HEK293 (cell line): ENCODE data around the gene NRIP3.

ENCODE experiments used
- CTCF ChIA-PET: fragments of 350-600 bp; formaldehyde crosslinking; extraction: SDS; loops from one replicate; lab custom pipeline; 2021; ENCODE audit warnings: antibody characterized with exemption; lab: Yijun Ruan, JAX
- POLR2A ChIA-PET: fragments of 300-600 bp; formaldehyde crosslinking; extraction: SDS; loops from one replicate; lab custom pipeline; 2020; ENCODE audit warnings: antibody characterized with exemption, inconsistent platforms; lab: Yijun Ruan, JAX
- H3K27ac ChIP-seq: fragments of 200-500 bp; sonication (Bioruptor generic); 2 replicates; pipeline ENCODE4 v1.5.1; 2014; ENCODE audit warnings: low read depth, low read length, control low read depth, inconsistent platforms; ENCODE audit errors: extremely low read depth
- H3K36me3 ChIP-seq, 2 experiments: fragments of 200-500 bp in 1 of 2; sonication (Bioruptor generic) in 1 of 2; 1 replicate in 1 of 2; 2 replicates in 1 of 2; pipeline ENCODE4 v1.5.1; 2014 to 2017; ENCODE audit warnings: inconsistent platforms in 2 of 2, low read length in 2 of 2; ENCODE audit not compliant: control insufficient read depth in 2 of 2, insufficient read depth in 1 of 2
- H3K4me1 ChIP-seq: fragments of 200-500 bp; sonication (Bioruptor generic); 2 replicates; pipeline ENCODE4 v1.5.1; 2014; ENCODE audit warnings: mild to moderate bottlenecking, low read length, inconsistent platforms; ENCODE audit not compliant: control insufficient read depth, insufficient read depth
- H3K4me3 ChIP-seq: 2 replicates; pipeline ENCODE4 v1.5.1; 2011; ENCODE audit warnings: low read depth, mild to moderate bottlenecking, control low read depth, low read length, moderate library complexity
- H3K9me3 ChIP-seq: fragments of 200-500 bp; sonication (Bioruptor generic); 2 replicates; pipeline ENCODE4 v1.5.1; 2014; ENCODE audit warnings: low read depth, low read length, inconsistent platforms; ENCODE audit not compliant: control insufficient read depth, insufficient read depth
- KLF1 ChIP-seq: fragments of 450-650 bp; formaldehyde crosslinking; IDR thresholded peaks from 2 replicates; pipeline ENCODE4 v1.5.1; 2016; ENCODE audit warnings: missing biosample characterization, missing genetic modification characterization
- KLF16 ChIP-seq: fragments of 450-650 bp; formaldehyde crosslinking; IDR thresholded peaks from 2 replicates; pipeline ENCODE4 v1.5.1; 2017; ENCODE audit warnings: missing biosample characterization, missing genetic modification characterization
- KLF7 ChIP-seq: fragments of 450-650 bp; formaldehyde crosslinking; IDR thresholded peaks from 2 replicates; pipeline ENCODE4 v1.5.1; 2016; ENCODE audit warnings: missing biosample characterization, missing genetic modification characterization, borderline replicate concordance
- OVOL3 ChIP-seq: fragments of 450-650 bp; formaldehyde crosslinking; IDR thresholded peaks from 2 replicates; pipeline ENCODE4 v1.5.1; 2016; ENCODE audit warnings: missing biosample characterization, missing genetic modification characterization
- PRDM6 ChIP-seq: fragments of 450-650 bp; formaldehyde crosslinking; IDR thresholded peaks from 2 replicates; pipeline ENCODE4 v1.5.1; 2017; ENCODE audit warnings: missing biosample characterization, missing genetic modification characterization
- WT1 ChIP-seq: fragments of 450-650 bp; formaldehyde crosslinking; IDR thresholded peaks from 2 replicates; pipeline ENCODE4 v1.5.1; 2016; ENCODE audit warnings: missing biosample characterization, missing genetic modification characterization
- YY1 ChIP-seq: fragments of 450-650 bp; formaldehyde crosslinking; IDR thresholded peaks from 2 replicates; pipeline ENCODE4 v1.5.1; 2018; ENCODE audit warnings: missing biosample characterization, missing genetic modification characterization
- YY2 ChIP-seq: fragments of 450-650 bp; formaldehyde crosslinking; IDR thresholded peaks from 2 replicates; pipeline ENCODE4 v1.5.1; 2016; ENCODE audit warnings: missing biosample characterization, missing genetic modification characterization
- ZBTB21 ChIP-seq: fragments of 450-650 bp; formaldehyde crosslinking; IDR thresholded peaks from 2 replicates; pipeline ENCODE4 v1.5.1; 2017; ENCODE audit warnings: missing biosample characterization, missing genetic modification characterization
- ZFP37 ChIP-seq: fragments of 450-650 bp; formaldehyde crosslinking; IDR thresholded peaks from 2 replicates; pipeline ENCODE4 v1.5.1; 2016; ENCODE audit warnings: missing biosample characterization, missing genetic modification characterization
- ZNF157 ChIP-seq: fragments of 450-650 bp; formaldehyde crosslinking; IDR thresholded peaks from 2 replicates; pipeline ENCODE4 v1.5.1; 2016; ENCODE audit warnings: missing biosample characterization, missing genetic modification characterization
- ZNF175 ChIP-seq: fragments of 450-650 bp; formaldehyde crosslinking; IDR thresholded peaks from 2 replicates; pipeline ENCODE4 v1.5.1; 2016; ENCODE audit warnings: missing biosample characterization, missing genetic modification characterization
- ZNF184 ChIP-seq: fragments of 450-650 bp; IDR thresholded peaks from 2 replicates; pipeline ENCODE4 v1.5.1; 2018; ENCODE audit warnings: missing biosample characterization, mild to moderate bottlenecking, missing genetic modification characterization
- ZNF23 ChIP-seq: fragments of 450-650 bp; formaldehyde crosslinking; IDR thresholded peaks from 2 replicates; pipeline ENCODE4 v1.5.1; 2016; ENCODE audit warnings: missing biosample characterization, missing genetic modification characterization, borderline replicate concordance
- ZNF24 ChIP-seq: fragments of 450-650 bp; formaldehyde crosslinking; IDR thresholded peaks from 2 replicates; pipeline ENCODE4 v1.5.1; 2016; ENCODE audit warnings: missing biosample characterization, missing genetic modification characterization
- ZNF280D ChIP-seq: fragments of 450-650 bp; formaldehyde crosslinking; IDR thresholded peaks from 2 replicates; pipeline ENCODE4 v1.5.1; 2016; ENCODE audit warnings: missing biosample characterization, missing genetic modification characterization
- ZNF501 ChIP-seq: fragments of 450-650 bp; formaldehyde crosslinking; IDR thresholded peaks from 2 replicates; pipeline ENCODE4 v1.5.1; 2016; ENCODE audit warnings: missing biosample characterization, missing genetic modification characterization
- ZNF561 ChIP-seq: fragments of 450-650 bp; IDR thresholded peaks from 2 replicates; pipeline ENCODE4 v1.5.1; 2018; ENCODE audit warnings: missing biosample characterization, missing genetic modification characterization, borderline replicate concordance
- ZNF658 ChIP-seq: fragments of 450-650 bp; formaldehyde crosslinking; IDR thresholded peaks from 2 replicates; pipeline ENCODE4; 2016; ENCODE audit warnings: missing biosample characterization, missing genetic modification characterization
- ZNF677 ChIP-seq: fragments of 450-650 bp; IDR thresholded peaks from 2 replicates; pipeline ENCODE4 v1.5.0; 2018; ENCODE audit warnings: missing biosample characterization, mild to moderate bottlenecking, missing genetic modification characterization, moderate library complexity
- ZNF76 ChIP-seq: fragments of 450-650 bp; formaldehyde crosslinking; IDR thresholded peaks from 2 replicates; pipeline ENCODE4; 2016; ENCODE audit warnings: low read depth, missing biosample characterization, missing genetic modification characterization, borderline replicate concordance
- ZSCAN30 ChIP-seq: fragments of 450-650 bp; IDR thresholded peaks from 2 replicates; pipeline ENCODE4 v1.5.1; 2018; ENCODE audit warnings: missing biosample characterization, mild to moderate bottlenecking, missing genetic modification characterization, moderate library complexity
- TF ChIP-seq, protein P1 (sequence below): fragments of 450-650 bp; formaldehyde crosslinking; IDR thresholded peaks from 2 replicates; pipeline ENCODE4 v1.5.1; 2017; ENCODE audit warnings: missing biosample characterization, missing genetic modification characterization

Gene NRIP3

DNA sequence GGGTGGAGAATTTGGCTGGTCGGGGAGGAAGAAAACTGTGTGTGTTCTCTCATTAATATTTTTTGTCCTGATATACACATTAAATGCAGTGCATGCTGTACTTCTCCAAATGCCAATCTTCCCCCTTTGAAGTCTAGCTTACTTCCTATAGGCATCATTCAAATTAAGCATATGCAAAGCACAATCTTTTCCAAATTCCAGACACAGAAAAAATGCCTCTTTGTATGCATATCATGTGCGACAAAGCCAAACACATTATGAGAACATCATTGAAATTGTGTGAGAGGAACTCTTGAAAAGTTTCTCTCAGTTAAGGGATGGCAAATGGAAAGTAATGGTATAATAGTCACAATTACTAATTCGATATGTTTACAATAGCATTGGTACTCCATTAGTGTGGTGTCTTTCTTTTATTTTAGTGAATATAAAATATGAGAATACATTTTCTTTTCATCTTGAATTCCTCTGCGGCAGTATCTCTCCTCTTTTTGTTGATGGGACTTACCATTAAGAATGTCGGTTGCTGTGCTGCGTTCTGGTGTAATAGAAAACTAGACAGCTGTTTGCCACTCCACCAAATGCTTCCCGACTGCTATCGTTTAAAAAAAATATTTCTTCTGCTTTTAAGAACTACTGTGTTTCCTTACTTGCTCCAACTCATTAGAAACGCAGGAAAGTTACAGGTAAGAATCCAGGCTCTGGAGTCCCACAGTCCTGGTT lies 19.3 kb upstream of the NRIP3 start (continued):
- TF ChIP-seq ZNF175 (tag by site-specific recombination) = no peak
- TF ChIP-seq ZNF24 (tag by site-specific recombination) = no peak
- no peak for TF ChIP-seq YY1 (tag by site-specific recombination)
- TF ChIP-seq ZNF280D = no peak

GRCh38 chr11:9020916-9021315 lies 17.1 kb upstream of the NRIP3 start:
- ChIA-PET CTCF (interaction anchor here (0.9 to 1.0 kb wide), 2 partner anchors 117 to 485 kb away, joined by 3 read pairs; no protein-coding TSS in a partner anchor), POLR2A (no interaction called here)
- no peaks in the 10 kb centered on the region for H3K36me3 ChIP-seq
- H3K4me1 ChIP-seq = no peaks in the 10 kb centered on the region
- TF ChIP-seq KLF1 (tag by site-specific recombination) (no peak), ZNF658 (tag by site-specific recombination) (no peak), KLF7 (tag by site-specific recombination) (no peak), ZNF23 (tag by site-specific recombination) (no peak), ZNF157 (tag by site-specific recombination) (no peak), ZNF677 (tag by site-specific recombination) (no peak), ZNF561 (tag by site-specific recombination) (no peak), ZFP37 (tag by site-specific recombination) (no peak), ZBTB21 (no peak), ZNF76 (tag by site-specific recombination) (no peak), ZSCAN30 (tag by site-specific recombination) (no peak), PRDM6 (no peak), OVOL3 (tag by site-specific recombination) (no peak), KLF16 (no peak), ZNF501 (tag by site-specific recombination) (no peak), YY2 (tag by site-specific recombination) (no peak), WT1 (tag by site-specific recombination) (no peak), ZNF184 (tag by site-specific recombination) (no peak)
- TF ChIP-seq, protein P1, sequence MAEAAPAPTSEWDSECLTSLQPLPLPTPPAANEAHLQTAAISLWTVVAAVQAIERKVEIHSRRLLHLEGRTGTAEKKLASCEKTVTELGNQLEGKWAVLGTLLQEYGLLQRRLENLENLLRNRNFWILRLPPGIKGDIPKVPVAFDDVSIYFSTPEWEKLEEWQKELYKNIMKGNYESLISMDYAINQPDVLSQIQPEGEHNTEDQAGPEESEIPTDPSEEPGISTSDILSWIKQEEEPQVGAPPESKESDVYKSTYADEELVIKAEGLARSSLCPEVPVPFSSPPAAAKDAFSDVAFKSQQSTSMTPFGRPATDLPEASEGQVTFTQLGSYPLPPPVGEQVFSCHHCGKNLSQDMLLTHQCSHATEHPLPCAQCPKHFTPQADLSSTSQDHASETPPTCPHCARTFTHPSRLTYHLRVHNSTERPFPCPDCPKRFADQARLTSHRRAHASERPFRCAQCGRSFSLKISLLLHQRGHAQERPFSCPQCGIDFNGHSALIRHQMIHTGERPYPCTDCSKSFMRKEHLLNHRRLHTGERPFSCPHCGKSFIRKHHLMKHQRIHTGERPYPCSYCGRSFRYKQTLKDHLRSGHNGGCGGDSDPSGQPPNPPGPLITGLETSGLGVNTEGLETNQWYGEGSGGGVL (tag by site-specific recombination) = no peak
- no peak overlapping the region for H3K4me3 ChIP-seq
- no peaks in the 10 kb centered on the region for H3K9me3 ChIP-seq
- H3K27ac ChIP-seq = no peak overlapping the region
